GM18505 (cell line): ENCODE results near the gene VPS11.

Experiments
- ATAC-seq: cut with Tn5 transposase; IDR thresholded peaks from one replicate; pipeline ENCODE4 v1.9.1; 2021; ENCODE audit not compliant: unreplicated experiment
- POLR2A ChIP-seq: IDR thresholded peaks from 4 replicates; pipeline ENCODE4 v1.6.1; 2011; ENCODE audit warnings: borderline replicate concordance; ENCODE audit not compliant: insufficient read depth, insufficient read length; ENCODE audit errors: extremely low read depth

Gene VPS11

DNA sequence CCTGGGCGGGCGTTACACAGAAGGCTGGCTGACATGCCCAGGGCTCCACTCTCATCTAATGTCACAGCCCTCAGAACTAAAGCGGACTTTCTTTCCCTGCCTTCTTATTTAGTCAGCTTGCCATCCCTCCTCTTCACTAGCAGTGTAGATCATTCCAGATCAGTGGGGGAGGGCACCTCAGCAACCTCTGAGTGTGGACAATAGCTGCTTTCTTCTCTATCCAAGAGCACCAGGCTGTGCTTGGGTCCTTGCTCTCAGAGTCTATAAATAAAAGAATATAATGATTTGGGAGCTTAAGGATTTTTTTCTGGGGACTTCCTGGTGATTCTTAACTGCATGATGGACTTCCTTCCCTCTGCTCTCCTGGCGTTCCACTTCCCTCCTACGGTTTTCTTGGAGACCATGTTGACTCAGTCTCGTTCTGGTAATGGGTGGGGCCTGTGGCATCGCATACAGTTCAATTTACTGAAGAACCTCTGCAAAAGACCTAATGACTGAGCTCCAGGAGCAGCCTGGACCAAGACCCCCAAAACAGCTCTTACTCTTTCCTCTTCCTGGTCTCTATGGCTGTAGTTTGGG is 14.2 kb downstream of the VPS11 start:
- ATAC-seq = no peak
- TF ChIP-seq POLR2A = no peak

- ATAC-seq = peak; percentile 84
- peak; percentile 83 for TF ChIP-seq POLR2A
These were observed 17.2 kb downstream of the VPS11 start, which contains the start of gene HMBS for GRCh38 chr11:119084663-119085436. Gene HMBS, plus strand, starts transcription at chr11:119084881. Its CDS starts 153 bp downstream, at chr11:119085034.

DNA sequence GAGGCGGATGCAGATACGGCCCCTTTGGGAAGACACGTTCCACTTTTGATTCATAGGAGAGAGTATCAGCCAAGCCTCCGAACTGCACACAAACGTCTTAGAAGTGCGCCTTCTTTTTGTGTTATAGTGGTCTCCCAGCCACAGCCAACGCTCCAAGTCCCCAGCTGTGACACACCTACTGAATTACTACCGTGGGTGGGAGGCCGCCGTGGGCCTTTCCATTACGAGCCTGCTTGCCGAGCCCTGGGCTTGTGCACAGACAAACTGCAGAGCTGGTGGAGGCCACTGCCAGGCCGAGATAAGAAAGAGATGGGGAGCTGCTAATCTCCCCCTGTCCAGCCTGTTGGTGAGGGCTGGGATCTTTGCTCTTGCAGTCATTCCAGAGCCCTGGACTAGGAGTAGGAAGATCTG is 17.8 kb downstream of the VPS11 start:
- no peak for TF ChIP-seq POLR2A
- peak; percentile 18 for ATAC-seq

- ATAC-seq = no peak
- TF ChIP-seq POLR2A = no peak
These were observed 19.5 kb downstream of the VPS11 start for GRCh38 chr11:119087123-119087522.

- no peak for TF ChIP-seq POLR2A
- ATAC-seq = no peak
These were observed 20.2 kb downstream of the VPS11 start for GRCh38 chr11:119087747-119088241.

GRCh38 chr11:119088406-119088805 is 20.8 kb downstream of the VPS11 start:
- ATAC-seq = no peak
- TF ChIP-seq POLR2A = no peak

GRCh38 chr11:119089319-119089718 is 21.7 kb downstream of the VPS11 start:
- no peak for TF ChIP-seq POLR2A
- no peak for ATAC-seq

DNA sequence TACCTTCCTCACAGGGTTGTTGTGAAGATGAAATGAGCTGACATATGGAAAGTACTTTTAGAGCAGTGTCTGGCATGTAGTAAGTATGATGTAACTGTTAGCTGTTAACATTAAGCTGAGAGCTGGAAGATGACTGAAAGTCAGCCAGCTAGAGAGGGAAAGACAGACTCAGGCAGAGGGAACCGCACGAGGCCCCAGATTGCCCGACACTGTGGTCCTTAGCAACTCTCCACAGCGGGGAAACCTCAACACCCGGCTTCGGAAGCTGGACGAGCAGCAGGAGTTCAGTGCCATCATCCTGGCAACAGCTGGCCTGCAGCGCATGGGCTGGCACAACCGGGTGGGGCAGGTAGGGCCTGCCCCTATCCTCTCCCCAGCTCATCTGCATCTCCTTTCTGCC is 23.6 kb downstream of the VPS11 start:
- no peak for ATAC-seq
- no peak for TF ChIP-seq POLR2A

- no peak for TF ChIP-seq POLR2A
- no peak for ATAC-seq
These were observed 24.6 kb downstream of the VPS11 start for GRCh38 chr11:119091966-119092879.

DNA sequence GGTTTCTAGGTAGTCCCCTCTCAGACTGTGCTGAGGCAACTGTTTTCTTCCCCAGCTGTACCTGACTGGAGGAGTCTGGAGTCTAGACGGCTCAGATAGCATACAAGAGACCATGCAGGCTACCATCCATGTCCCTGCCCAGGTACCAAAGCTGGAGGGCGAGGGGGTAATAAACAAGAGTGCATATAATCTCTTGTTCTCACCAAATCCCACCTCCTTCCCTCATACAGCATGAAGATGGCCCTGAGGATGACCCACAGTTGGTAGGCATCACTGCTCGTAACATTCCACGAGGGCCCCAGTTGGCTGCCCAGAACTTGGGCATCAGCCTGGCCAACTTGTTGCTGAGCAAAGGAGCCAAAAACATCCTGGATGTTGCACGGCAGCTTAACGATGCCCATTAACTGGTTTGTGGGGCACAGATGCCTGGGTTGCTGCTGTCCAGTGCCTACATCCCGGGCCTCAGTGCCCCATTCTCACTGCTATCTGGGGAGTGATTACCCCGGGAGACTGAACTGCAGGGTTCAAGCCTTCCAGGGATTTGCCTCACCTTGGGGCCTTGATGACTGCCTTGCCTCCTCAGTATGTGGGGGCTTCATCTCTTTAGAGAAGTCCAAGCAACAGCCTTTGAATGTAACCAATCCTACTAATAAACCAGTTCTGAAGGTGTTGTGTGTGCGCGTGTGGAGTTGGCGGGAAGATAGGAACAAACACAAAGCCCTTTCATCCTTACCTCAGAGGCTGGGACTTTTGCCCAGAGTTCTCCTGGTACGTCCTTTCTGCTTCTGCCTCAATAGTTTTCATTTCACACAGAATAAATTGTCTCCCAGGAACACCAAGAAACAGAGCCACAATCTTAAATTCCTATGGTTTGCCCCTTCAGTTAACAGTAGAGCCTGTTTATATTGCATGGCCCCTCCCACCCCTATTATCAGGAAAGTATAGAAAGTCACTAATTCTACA is 25.5 kb downstream of the VPS11 start:
- no peak for TF ChIP-seq POLR2A
- ATAC-seq = no peak

GRCh38 chr11:119093942-119094815 is 26.6 kb downstream of the VPS11 start:
- peak; percentile 14 for ATAC-seq
- no peak for TF ChIP-seq POLR2A

- TF ChIP-seq POLR2A = no peak
- peak; percentile 31 for ATAC-seq
These were observed 27.1 kb downstream of the VPS11 start for GRCh38 chr11:119094816-119095065.
